NCI-H1694 (cell line): Measurements from ENCODE around the gene HIPK3.
"Not testable (repeated sequence)": the region's sequence is repeated elsewhere in the genome, so short reads cannot be mapped to it uniquely, and the experiment has no call there.

Experiments used
- DNase-seq: peaks from one replicate; lab custom pipeline; 2025; lab: John Stamatoyannopoulos, UW

Gene HIPK3

GRCh38 chr11:33362051-33362910 lies 105.1 kb downstream of the HIPK3 start:
- DNase-seq = peak; percentile 69

GRCh38 chr11:33366918-33367317 lies 109.7 kb downstream of the HIPK3 start:
- no peak for DNase-seq

- not testable (repeated sequence) for DNase-seq
Measured at GRCh38 chr11:33368475-33368874, 111.3 kb downstream of the HIPK3 start.

GRCh38 chr11:33368931-33369330 lies 111.8 kb downstream of the HIPK3 start:
- no peak for DNase-seq

- no peak for DNase-seq
Measured at GRCh38 chr11:33373636-33374035, 116.5 kb downstream of the HIPK3 start.

- DNase-seq = no peak
Measured at GRCh38 chr11:33375236-33375635, 118.1 kb downstream of the HIPK3 start.

- DNase-seq = no peak
Measured at GRCh38 chr11:33375688-33376311, 118.6 kb downstream of the HIPK3 start, which contains the start of gene KIAA1549L. Gene KIAA1549L (plus strand): TSS chr11:33376108.

- DNase-seq = no peak
Measured at GRCh38 chr11:33376331-33377310, 119.4 kb downstream of the HIPK3 start.

- no peak for DNase-seq
Measured at GRCh38 chr11:33377412-33378370, 120.5 kb downstream of the HIPK3 start.

- DNase-seq = no peak
Measured at GRCh38 chr11:33379947-33380346, 122.8 kb downstream of the HIPK3 start.

- DNase-seq = no peak
Measured at GRCh38 chr11:33383075-33383919, 126.1 kb downstream of the HIPK3 start.

GRCh38 chr11:33383920-33384209 lies 126.7 kb downstream of the HIPK3 start:
- no peak for DNase-seq

- DNase-seq = no peak
Measured at GRCh38 chr11:33384220-33384619, 127.0 kb downstream of the HIPK3 start.

GRCh38 chr11:33387581-33387980 lies 130.4 kb downstream of the HIPK3 start:
- no peak for DNase-seq

GRCh38 chr11:33387996-33388395 lies 130.8 kb downstream of the HIPK3 start:
- no peak for DNase-seq

GRCh38 chr11:33388793-33389525 lies 131.8 kb downstream of the HIPK3 start:
- no peak for DNase-seq

- DNase-seq = no peak
Measured at GRCh38 chr11:33389635-33390034, 132.5 kb downstream of the HIPK3 start.

GRCh38 chr11:33390944-33391892 lies 134.0 kb downstream of the HIPK3 start:
- DNase-seq = no peak

GRCh38 chr11:33391893-33392251 lies 134.7 kb downstream of the HIPK3 start:
- DNase-seq = no peak
